Stimulated activated naive CD4-positive, alpha-beta T cell (primary cell): ENCODE results near the gene GPANK1.

ENCODE experiments used
- DNase-seq, 6 experiments: peaks; one replicate each; lab custom pipeline; 2025; lab: John Stamatoyannopoulos, UW

GPANK1 gene

GRCh38 chr6:31640612-31641011 lies 24.2 kb downstream of the GPANK1 start:
- no peak for DNase-seq

GRCh38 chr6:31639449-31639861 lies 25.3 kb downstream of the GPANK1 start:
- DNase-seq, result no peak

- DNase-seq, result no peak
Measured at GRCh38 chr6:31639043-31639442, 25.8 kb downstream of the GPANK1 start.

GRCh38 chr6:31636698-31637596 lies 27.9 kb downstream of the GPANK1 start:
- no peak for DNase-seq

GRCh38 chr6:31634969-31635575 lies 29.7 kb downstream of the GPANK1 start:
- no peak for DNase-seq

GRCh38 chr6:31634131-31634530 lies 30.7 kb downstream of the GPANK1 start:
- DNase-seq, result no peak

GRCh38 chr6:31633447-31633846 lies 31.4 kb downstream of the GPANK1 start:
- DNase-seq, result no peak

GRCh38 chr6:31632279-31632946 lies 32.4 kb downstream of the GPANK1 start:
- DNase-seq, result no peak

- no peak for DNase-seq
Measured at GRCh38 chr6:31631681-31632278, 33.0 kb downstream of the GPANK1 start.

GRCh38 chr6:31631209-31631608 lies 33.6 kb downstream of the GPANK1 start:
- no peak for DNase-seq

- no peak for DNase-seq
Measured at GRCh38 chr6:31630177-31630934, 34.4 kb downstream of the GPANK1 start.

- no peak for DNase-seq
Measured at GRCh38 chr6:31629014-31629413, 35.8 kb downstream of the GPANK1 start.

GRCh38 chr6:31627690-31628287 lies 37.0 kb downstream of the GPANK1 start:
- DNase-seq, result no peak

- no peak for DNase-seq
Measured at GRCh38 chr6:31626952-31627351, 37.8 kb downstream of the GPANK1 start.

- DNase-seq, result no peak
Measured at GRCh38 chr6:31624070-31624469, 40.7 kb downstream of the GPANK1 start.

- DNase-seq, result no peak
Measured at GRCh38 chr6:31622684-31623091, 42.1 kb downstream of the GPANK1 start.

- DNase-seq, result no peak
Measured at GRCh38 chr6:31621991-31622390, 42.8 kb downstream of the GPANK1 start.

- peak in 1 of 6 experiments; percentile 29 for DNase-seq
Measured at GRCh38 chr6:31621320-31621939, 43.4 kb downstream of the GPANK1 start.

GRCh38 chr6:31620586-31621319 lies 44.0 kb downstream of the GPANK1 start, which contains the start of gene PRRC2A:
Gene PRRC2A (plus strand): TSS chr6:31620715. CDS start chr6:31622790, 2,075 bp downstream.
- peak in 3 of 6 experiments; percentile 79 to 99 (median 97) for DNase-seq
